ENCODE measurements around the gene SLC25A13. TPM values are rescaled to one million over a fixed set of nuclear protein-coding genes. Genes with fewer than 3 reads are reported as not detected.

SLC25A13 gene
- total and polyA plus RNA-seq, 9 of the 15 experiments (the other 6 are each of a cell fraction or from before 2014, with no cell fraction given), result 21.4 to 80.2 (median 58.7) TPM

GRCh38 chr7:96344236-96344635, 22.3 kb upstream of the SLC25A13 start:
- FAIRE-seq (no peak), DNase-seq (ENCODE audit: extremely low read depth in 1 of 4, low spot score in 3 of 4) (no peak), ATAC-seq (no peak)
- H2AFZ ChIP-seq (ENCODE audit: low read depth, low read length), result no peak overlapping the region
- H3K9me3 ChIP-seq (replicated peaks; ENCODE audit: control insufficient read depth, insufficient read depth, low read depth, low read length), result no peaks in the 10 kb centered on the region
- no peak overlapping the region for H3K4me2 ChIP-seq (ENCODE audit: insufficient read depth, low read length)
- WGBS (ENCODE audit: insufficient coverage, low coverage, missing lambda C conversion rate), result 9% methylated on average over 2 of the region's 2 CpGs
- H3K79me2 ChIP-seq (ENCODE audit: control insufficient read depth, insufficient read depth, low read length), result no peaks in the 10 kb centered on the region
- no peak overlapping the region for H3K4me3 ChIP-seq
- H3K9ac ChIP-seq (ENCODE audit: insufficient read depth in 1 of 2, low read depth in 2 of 2, low read length in 2 of 2), result no peak overlapping the region
- no peaks in the 10 kb centered on the region for H3K4me1 ChIP-seq (replicated peaks in 1 of 2; ENCODE audit: control insufficient read depth in 2 of 2, insufficient read depth in 2 of 2, low read length in 2 of 2)
- no peaks in the 10 kb centered on the region for H4K20me1 ChIP-seq (replicated peaks; ENCODE audit: control insufficient read depth, insufficient read depth, low read length)
- no peaks in the 10 kb centered on the region for H3K9me1 ChIP-seq (ENCODE audit: control insufficient read depth, insufficient read depth, low read length)
- in situ Hi-C loops (cut with MboI) (no loop called here), intact Hi-C loops (cut with micrococcal nuclease) (no loop called here)
- H3K27me3 ChIP-seq (ENCODE audit: control insufficient read depth in 2 of 2, insufficient read depth in 2 of 2, low read length in 2 of 2), result peaks cover 6 to 10% of the 10 kb centered on the region in 2 experiments; a peak in 3 of 5 replicates
- TF ChIP-seq ELF2 (CRISPR knock-in tag; IDR thresholded peaks at IDR 0.05) (no peak), MCM2 (IDR thresholded peaks at IDR 0.05; ENCODE audit: low read depth) (no peak), ATF1 (CRISPR knock-in tag; IDR thresholded peaks at IDR 0.05) (no peak), ATF1 (tag; IDR thresholded peaks at IDR 0.05) (no peak), THAP7 (CRISPR knock-in tag; IDR thresholded peaks at IDR 0.05) (no peak), MCM7 (IDR thresholded peaks at IDR 0.05) (no peak), ARHGAP35 (IDR thresholded peaks at IDR 0.05; ENCODE audit: partially characterized antibody) (no peak), FOXM1 (IDR thresholded peaks at IDR 0.05; ENCODE audit: low read depth) (no peak), FOXM1 (CRISPR knock-in tag; IDR thresholded peaks at IDR 0.05; ENCODE audit: low read depth) (no peak), ZNF232 (CRISPR knock-in tag; IDR thresholded peaks at IDR 0.05) (no peak), RBM25 (IDR thresholded peaks at IDR 0.05; ENCODE audit: low read depth, low read length, severe bottlenecking) (no peak)
- no peaks in the 10 kb centered on the region for H3K36me3 ChIP-seq (ENCODE audit: control insufficient read depth, insufficient read depth, low read length)
- BruUV-seq (replicated peaks), result no TSS peak
- CTCF ChIA-PET (ENCODE audit: low intra/inter-chr PET ratio), result no interaction called here
- H3K27ac ChIP-seq (ENCODE audit: extremely low read depth, low read depth, low read length), result no peak overlapping the region
- POLR2A ChIA-PET, result no interaction called here

Data from K562 (cell line).